Jurkat, Clone E6-1 (cell line): Measurements from ENCODE around the gene PRKCE.

Source experiments
- DNase-seq: peaks from one replicate; pipeline ENCODE4 v3.0.0-alpha.2; 2011; ENCODE audit warnings: low read depth, low spot score
- H3K4me3 ChIP-seq: 2 replicates; pipeline ENCODE4 v1.5.1; 2011; ENCODE audit warnings: mild to moderate bottlenecking, low read length, control low read depth, moderate library complexity

Gene PRKCE

DNA sequence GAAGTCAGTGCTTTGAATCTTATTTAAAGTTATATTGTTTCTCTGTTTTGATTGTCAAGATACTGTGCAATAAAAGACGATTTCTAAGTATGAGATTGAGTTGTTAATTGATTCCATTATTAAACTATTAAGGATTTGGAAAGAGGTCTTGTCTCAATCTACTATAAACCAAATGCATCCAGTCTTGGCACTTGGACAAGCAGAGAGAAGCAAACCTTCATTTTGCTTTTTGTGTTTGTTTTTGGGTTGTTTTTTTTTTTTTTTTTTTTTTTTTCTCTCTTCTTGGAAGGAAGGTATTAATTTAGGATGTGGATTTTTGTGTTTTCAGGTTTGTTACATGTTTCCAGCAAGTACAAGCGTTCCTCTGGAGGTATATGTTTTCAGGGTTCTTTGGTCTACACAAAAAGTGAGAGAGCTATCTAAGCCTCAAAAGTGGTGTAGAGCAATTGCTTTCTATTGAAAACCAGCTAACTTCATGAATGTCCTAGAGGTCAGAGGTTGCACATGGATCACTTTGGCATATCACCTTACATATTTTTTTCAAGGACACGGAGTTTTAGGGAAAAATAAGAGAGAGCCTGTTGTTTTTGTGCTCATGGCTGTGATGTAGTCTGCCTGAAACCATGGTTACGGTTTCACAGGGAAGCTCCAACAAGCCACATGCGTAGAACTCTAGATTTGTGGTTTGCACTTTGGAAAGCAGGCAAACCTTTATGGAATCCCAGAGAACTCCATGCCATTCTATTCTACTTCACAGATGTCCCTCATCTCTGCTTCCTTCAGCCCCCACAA, 1.8 kb downstream of the PRKCE start:
- DNase-seq = no peak
- H3K4me3 ChIP-seq = no peak overlapping the region

DNA sequence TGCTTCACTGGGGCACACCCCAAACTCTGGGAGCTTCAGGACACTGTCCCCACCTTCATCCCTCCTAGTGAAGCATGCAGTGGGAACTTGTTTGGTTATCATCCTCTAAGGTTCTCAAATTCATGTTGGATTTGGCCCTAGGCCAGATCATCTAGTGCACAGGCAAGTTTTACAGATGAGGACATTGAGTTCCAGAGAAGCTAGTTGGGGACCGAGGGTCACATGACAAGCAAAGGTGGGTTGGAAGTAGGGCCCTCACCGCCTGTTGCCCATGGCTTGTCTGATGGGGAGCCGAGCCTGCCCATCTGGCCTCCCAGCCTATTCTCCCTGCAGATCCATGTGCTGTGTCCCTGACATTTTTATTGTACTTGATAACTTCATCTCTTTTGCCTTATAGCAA, 2.8 kb downstream of the PRKCE start:
- no peak for DNase-seq
- no peak overlapping the region for H3K4me3 ChIP-seq

DNA sequence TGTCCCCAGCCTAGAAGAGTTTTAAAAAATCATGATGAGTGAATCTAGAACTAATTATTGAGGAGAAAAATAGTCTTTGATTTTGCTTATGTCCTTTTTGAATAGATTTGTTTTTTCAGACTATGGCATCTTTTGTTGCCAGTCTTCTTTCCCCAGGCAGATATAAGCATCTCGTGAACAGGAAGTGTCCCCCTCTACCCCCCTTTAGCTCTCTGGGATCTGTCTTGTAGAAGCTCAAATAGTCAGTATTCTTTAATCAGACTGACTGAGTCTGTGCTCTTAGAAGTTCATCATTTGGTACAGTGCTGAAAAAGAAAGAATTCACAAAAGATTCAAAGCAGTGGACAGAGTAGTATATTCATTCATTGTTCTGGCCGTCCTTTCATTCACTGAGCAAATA, 10.4 kb downstream of the PRKCE start:
- DNase-seq = no peak
- H3K4me3 ChIP-seq = no peak overlapping the region

DNA sequence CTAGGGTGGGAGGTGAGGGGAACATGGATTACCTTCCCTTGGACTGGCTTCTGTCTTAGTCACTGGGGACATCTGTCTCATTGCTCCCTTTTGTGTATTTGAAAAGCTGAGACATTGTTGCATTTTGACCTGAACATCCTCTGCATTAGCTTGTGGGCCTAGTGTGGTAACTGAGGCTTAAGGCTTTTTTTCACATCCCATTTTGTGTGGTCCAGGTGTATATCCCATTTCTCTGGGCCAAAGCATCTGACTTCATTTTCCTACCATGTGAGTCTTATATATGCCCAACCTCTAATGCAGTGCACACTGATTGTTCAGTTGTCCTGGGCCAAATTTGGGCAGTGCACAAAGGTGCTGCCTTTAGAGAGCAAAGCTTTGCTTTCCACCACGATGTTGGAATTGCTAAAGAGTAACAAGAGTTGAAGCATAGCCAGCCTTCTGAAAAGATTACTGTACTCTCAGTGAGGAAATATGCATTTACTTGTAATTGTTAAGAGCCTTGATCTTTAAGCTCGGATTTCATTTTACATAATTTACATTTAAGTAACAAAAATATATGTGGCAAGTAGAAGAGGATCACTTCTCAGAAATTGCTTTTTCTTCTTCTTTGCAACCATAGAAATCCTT, 13.3 kb downstream of the PRKCE start:
- H3K4me3 ChIP-seq = no peak overlapping the region
- DNase-seq = no peak

DNA sequence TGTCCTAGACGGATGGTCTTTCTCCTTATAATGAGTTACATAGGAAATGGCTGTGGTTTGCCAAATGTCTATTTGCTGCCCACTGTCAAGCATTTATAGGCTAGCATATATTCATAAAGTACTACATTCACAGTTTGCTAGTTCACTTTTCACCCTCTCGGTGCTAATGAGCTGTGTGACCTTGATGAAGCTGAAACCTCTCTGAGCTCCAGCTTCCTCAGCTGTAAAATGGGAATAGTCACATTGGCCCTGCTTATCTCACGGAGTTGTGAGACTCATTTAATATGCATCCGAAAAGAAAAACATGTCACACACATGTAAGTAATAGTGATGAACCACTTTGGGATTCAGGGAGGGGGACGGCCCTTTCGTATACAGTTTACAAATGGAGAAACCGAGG, 17.0 kb downstream of the PRKCE start:
- H3K4me3 ChIP-seq = no peak overlapping the region
- no peak for DNase-seq

DNA sequence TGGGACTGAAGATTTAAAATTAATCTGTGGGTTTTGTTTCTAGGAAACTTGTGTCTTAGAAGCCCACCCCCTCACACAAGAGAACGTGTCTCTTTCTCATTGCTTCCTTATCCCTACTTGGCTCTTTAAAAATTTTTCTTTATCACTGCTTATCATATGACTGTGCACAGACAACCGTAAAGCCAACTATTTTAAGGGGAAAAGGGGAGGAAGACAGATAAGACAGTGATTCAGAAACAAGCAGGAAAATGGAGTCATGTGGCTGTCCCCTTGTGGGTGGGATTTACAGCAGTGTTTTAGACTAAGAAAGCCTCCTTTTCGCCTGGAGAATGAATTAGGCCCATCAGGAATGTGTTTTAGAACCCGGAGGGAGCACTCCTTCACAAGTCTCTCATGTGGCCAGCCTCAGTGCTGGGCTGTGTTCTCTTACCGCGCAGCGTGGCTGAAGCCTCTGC, 17.6 kb downstream of the PRKCE start:
- DNase-seq = no peak
- H3K4me3 ChIP-seq = no peak overlapping the region

DNA sequence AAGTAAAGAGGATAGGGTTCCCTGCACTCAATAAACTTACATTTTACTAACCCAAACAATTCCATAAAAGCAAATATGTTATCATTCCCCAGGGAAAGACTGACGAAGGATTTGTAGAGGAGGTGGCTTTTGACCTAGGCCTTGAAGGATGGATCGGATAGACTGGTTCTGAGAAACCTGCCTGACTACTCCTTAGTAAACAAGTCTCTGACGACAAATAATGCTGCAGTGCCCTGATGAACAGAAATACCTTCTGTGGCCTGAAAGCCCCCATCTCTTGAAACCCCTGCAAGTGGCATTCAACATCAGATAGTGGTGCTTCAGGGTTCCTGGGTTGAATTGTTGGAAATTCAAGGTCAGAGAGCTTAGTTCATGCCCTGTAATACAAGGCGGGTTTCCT, 19.2 kb downstream of the PRKCE start:
- DNase-seq = no peak

DNA sequence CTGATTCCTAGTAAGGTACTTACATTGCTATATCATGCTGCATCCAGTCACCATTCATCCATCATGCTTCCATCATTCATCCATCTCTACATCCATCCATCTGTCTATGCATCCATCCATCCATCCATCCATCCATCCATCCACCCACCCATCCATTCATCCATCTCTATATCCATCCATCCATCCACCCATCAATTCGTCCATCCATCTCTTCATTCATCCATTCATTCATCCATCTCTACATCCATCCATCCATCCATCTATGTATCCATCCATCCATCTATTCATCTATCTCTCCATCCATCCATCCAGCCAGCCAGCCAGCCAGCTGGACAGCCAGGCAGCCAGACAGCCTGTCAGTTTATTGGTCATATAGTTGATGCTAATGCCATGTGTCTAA, 20.7 kb downstream of the PRKCE start:
- DNase-seq = no peak
- no peak overlapping the region for H3K4me3 ChIP-seq

More for the DNA sequence above, 19.2 kb downstream of the PRKCE start:
- no peak overlapping the region for H3K4me3 ChIP-seq

DNA sequence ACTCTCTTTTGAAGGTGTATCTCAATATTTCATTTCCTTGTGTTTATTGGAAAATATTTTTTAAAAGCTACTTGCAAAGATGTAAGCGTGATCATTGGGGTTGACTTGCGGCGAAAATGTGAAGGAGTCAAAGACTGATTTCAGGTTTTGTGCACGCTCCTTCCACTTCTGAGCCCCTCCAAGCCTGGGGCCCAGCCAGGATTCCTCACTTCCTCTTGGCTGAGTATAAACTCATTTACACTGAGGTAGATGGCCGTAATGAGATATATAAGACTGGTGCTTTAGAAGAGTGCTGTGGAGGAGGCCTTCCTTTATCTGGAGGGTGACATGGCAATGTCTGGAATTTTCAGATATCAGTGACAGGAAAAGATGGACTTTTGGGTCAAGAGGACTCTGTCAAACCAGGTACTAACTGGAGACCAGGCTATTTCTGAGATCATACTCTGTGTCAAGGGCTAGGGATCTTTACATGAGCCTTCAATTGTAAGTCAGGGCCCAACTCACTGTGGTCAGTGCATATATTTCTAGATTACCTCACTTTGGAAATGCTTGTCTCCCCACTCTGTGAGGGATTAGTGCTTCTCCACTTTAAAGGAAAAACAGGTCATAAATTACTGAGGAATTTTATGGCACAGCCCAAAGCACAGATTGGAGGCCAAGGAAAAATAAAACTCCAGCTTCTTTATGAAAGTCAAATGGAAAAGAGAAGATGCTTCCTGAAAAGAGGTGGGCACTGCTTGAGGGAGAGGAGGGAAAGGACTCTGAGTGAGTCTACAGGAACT, 22.8 kb downstream of the PRKCE start:
- no peak overlapping the region for H3K4me3 ChIP-seq
- DNase-seq = no peak

DNA sequence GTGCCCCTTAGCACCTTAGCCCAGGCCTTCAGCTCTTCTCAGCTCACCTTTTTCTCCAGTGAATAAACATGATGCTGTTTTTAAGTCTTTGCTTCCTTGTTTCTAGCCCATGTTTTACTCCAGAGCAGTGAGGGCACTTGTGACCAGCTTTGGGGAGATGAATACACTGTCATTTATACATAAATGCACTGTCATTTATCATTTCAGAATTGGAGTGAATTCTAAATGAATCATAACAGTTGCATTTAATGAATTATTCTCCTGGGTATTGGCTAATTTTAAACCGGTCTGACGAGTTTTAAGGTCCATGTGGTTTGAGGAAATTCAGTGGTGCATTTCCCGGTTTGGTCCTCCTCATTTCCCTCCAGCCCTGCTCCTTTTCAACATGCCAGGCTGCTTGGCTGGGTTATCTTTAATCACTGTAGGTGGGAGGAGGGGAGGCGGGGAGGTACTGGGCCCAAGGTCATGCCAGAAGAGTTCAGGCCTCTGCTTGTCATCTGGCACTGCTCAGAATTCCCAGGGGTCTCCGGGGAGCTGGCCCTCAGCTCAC, 23.9 kb downstream of the PRKCE start:
- no peak for DNase-seq
- no peak overlapping the region for H3K4me3 ChIP-seq

DNA sequence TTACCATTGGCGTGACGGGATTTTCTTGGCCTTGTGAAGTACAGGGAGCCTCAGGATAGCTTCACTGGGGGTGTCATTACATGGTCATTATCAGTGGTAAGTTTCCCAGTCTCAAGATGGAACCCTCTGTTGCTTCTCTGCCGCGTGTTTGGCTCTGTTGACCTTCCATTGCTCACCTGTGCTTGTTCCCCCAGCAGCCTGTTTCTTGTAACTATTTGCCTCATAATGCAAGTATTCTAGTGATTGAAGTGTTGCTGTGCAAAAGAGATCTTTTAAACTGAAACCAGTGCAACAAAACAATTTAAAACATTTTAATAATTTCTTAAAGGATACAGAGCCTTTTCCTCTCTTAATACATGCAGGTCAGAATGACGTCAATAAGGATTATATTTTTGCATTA, 24.6 kb downstream of the PRKCE start:
- H3K4me3 ChIP-seq = no peak overlapping the region
- no peak for DNase-seq

DNA sequence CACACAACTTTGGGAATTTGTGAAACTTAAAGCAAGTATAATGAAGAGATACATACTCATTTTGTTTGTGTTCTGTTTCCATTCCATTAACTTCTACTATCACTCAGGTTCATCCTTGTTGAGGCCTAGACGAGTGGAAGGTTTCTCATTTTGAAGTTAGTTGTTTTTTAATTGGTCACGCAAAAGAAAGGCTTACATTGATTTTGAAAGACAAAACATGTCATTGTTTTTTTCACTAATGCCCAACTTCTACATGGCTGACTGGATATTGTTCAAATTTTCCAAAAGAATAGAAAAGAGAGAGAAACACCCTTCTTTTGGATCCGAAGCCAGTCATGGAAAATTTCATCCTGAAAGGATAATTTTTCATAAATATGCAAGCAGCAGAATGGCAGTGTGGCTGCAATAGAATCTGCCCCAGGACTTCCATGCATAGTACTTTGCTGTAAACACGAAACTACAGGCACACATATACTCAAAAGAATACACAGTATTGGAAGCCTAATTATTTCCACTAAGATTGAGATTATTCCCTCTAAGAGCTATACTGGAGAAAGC, 27.4 kb downstream of the PRKCE start:
- DNase-seq = no peak
- no peak overlapping the region for H3K4me3 ChIP-seq

DNA sequence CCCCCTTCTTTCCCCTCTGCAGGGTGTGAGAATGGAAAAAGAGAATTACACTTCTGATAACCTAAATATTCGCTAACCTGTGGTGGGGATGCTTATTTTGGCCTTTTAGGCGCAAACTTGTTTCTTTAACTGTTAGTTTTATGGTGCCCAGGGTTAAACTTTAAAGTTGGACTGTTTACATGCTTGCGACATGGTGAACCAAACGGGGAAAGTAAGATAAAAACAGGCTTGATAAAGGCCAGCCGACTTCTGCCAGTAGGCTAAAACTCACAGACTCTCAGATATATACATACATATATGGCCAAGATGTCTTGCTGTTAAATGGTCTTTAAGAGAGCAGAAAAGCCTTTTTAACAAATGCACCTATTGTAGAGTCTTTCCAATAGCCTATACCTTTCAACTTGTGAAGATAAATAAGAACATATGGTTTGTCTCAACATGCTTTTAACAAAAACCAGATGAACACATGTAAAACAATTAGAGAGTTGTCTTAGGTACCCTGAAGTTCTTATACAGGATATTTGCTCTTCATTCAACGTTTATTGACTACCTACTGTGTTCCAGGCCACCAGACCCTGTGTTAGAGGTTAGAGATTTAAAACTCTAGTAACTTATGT, 29.0 kb downstream of the PRKCE start:
- no peak overlapping the region for H3K4me3 ChIP-seq
- DNase-seq = no peak

DNA sequence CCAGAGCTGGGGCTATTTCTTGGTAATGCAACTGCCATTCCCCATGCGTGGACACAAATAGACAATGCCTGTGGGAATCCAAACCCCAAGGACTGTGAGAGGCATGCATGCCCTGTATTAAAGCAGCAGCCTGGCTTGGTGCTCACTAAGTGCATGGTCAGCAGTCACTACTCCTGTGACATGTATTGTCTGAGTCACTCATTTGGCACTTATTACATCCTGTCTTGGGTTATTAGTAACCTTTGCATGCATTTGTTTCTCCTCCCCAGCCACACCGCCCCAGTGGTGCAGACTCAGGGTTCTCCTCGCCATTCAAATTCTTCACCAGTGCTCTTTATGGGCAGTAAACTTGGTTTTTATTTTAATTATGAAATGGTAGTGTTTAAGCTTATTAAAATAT, 30.2 kb downstream of the PRKCE start:
- no peak for DNase-seq
- H3K4me3 ChIP-seq = no peak overlapping the region

DNA sequence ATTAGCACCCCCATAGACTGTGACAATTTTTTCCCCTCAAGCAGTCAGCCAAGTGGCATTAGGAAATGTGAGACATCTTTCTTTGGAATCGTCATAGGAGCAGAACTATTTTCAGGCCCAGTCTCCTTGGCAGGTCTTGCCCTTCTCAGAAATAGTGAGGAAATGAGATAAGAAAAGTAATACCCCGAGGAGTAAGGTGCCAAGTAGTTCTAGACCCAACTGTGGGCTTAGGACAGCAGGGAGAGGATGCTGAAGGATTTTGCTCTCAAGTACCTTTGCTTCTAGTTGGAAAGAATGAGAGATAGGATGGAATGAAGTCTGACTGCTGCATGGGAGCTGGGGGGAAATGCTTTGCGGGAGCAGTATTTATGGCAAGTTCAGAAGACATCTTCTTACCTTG, 31.8 kb downstream of the PRKCE start:
- no peak overlapping the region for H3K4me3 ChIP-seq
- DNase-seq = no peak

DNA sequence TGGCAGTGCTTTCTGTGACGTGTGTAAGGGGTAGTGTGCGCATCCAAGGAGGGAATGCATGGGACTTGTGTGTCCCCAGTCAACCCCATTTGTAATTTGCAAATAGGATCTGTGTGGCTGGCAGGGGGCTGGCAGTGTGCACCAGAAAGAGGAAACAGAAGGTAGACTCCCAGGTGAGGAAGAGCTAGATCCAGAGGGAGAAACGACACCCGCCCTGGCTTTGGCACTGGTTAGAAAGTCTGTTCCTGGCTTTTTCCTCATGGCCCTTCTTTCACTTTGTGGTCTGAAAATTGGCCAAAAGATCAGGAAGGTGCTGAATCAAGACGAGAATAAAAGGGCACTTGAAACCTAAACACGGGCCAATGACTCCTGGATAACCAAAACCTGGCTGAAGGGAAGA, 33.3 kb downstream of the PRKCE start:
- no peak for DNase-seq
- H3K4me3 ChIP-seq = no peak overlapping the region

DNA sequence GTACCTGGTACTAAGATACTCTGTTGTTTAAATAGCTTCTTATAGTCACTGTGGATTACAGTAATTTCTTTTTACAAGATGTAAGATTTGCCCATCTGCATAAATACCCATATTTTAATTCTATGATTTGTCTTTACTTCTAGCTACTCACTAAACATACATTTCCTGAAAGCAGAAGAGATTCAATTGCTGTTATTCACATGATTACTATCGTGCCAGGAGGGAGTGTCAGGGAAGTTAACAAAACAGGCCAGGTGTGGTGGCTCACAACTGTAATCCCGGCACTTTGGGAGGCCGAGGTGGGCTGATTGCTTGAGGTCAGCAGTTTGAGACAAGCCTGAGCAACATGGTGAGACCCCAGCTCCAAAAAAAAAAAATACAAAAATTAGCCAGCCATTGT, 33.8 kb downstream of the PRKCE start:
- DNase-seq = no peak
- no peak overlapping the region for H3K4me3 ChIP-seq

DNA sequence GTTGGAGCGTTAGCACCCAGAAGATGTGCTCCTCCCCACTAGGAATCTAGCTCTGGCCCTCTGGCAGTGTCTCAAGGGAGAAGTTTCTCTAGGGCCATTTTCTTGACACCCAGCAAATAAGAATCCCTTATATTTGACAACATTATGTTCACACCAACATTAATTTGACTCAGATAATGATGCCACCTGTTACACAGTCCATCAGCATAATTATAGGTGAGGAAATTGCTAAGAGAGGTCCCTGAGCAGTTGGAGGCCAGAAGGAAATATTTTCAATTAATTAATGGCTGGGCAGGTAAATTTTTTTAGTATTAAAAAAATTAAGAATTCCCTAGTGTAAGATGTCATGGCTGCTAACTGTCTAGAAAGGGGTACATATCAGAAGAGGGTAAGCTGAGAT, 36.5 kb downstream of the PRKCE start:
- no peak for DNase-seq
- no peak overlapping the region for H3K4me3 ChIP-seq
